Ishikawa (cell line): Measurements from ENCODE around the gene CDK6.

Experiments
- CEBPB ChIP-seq: IDR thresholded peaks from 2 replicates; pipeline ENCODE4 v1.6.1; 2012
- EGR1 ChIP-seq: IDR thresholded peaks from 2 replicates; pipeline ENCODE4 v1.6.1; 2012
- EP300 ChIP-seq: IDR thresholded peaks from 2 replicates; pipeline ENCODE4 v1.6.1; 2012; ENCODE audit warnings: borderline replicate concordance
- FOXM1 ChIP-seq: IDR thresholded peaks from 2 replicates; pipeline ENCODE4 v1.6.1; 2012; ENCODE audit warnings: low read depth, borderline replicate concordance
- RAD21 ChIP-seq: IDR thresholded peaks from 2 replicates; pipeline ENCODE4 v1.6.1; 2012; ENCODE audit warnings: low read depth
- TAF1 ChIP-seq: IDR thresholded peaks from 2 replicates; pipeline ENCODE4 v1.6.1; 2012; ENCODE audit warnings: low read depth, mild to moderate bottlenecking
- TCF12 ChIP-seq: IDR thresholded peaks from 2 replicates; pipeline ENCODE4 v1.6.1; 2012; ENCODE audit warnings: low read depth
- YY1 ChIP-seq: IDR thresholded peaks from 2 replicates; pipeline ENCODE4 v1.6.1; 2012; ENCODE audit warnings: low read depth
- ZBTB7A ChIP-seq: IDR thresholded peaks from 2 replicates; pipeline ENCODE4 v1.6.1; 2012; ENCODE audit warnings: low read depth
- TF ChIP-seq, protein P1 (sequence below): IDR thresholded peaks from 2 replicates; pipeline ENCODE4 v1.6.1; 2012
- TF ChIP-seq, protein P2 (sequence below): IDR thresholded peaks from 2 replicates; pipeline ENCODE4 v1.6.1; 2012; ENCODE audit warnings: low read depth, mild to moderate bottlenecking

DNA sequence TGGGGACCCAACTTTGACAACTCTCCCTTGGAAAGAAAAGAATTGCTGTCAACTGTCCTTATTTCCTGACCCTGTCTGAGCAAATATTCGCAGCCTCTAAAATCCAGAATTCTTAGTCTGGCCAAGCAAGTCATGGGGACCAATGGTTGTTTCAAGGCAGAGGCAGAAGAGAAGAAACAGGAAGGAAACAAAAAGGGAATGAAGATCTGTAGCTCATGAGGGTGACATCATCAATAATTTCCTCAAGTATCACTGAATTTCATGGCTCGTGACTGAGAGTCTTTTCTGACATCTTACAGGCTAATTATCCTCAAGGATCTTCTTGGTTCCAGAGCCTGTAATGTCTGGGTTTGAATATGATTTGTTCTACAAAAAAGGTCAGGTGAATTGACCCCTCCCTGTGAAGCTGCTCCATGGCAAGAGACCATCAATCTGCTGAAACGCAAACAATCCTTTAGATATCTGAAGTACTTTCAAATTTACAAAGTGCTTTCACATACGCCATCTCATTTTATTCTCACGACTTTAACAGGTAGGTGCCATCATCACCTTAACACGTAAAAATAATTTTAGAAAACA, 5.8 kb downstream of the CDK6 start:
- TF ChIP-seq TAF1 (no peak), RAD21 (no peak), CEBPB (no peak), EGR1 (no peak), TCF12 (no peak), EP300 (no peak), YY1 (no peak), ZBTB7A (no peak), FOXM1 (no peak)
- TF ChIP-seq, protein P1, sequence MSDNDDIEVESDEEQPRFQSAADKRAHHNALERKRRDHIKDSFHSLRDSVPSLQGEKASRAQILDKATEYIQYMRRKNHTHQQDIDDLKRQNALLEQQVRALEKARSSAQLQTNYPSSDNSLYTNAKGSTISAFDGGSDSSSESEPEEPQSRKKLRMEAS = no peak
- TF ChIP-seq, protein P2, sequence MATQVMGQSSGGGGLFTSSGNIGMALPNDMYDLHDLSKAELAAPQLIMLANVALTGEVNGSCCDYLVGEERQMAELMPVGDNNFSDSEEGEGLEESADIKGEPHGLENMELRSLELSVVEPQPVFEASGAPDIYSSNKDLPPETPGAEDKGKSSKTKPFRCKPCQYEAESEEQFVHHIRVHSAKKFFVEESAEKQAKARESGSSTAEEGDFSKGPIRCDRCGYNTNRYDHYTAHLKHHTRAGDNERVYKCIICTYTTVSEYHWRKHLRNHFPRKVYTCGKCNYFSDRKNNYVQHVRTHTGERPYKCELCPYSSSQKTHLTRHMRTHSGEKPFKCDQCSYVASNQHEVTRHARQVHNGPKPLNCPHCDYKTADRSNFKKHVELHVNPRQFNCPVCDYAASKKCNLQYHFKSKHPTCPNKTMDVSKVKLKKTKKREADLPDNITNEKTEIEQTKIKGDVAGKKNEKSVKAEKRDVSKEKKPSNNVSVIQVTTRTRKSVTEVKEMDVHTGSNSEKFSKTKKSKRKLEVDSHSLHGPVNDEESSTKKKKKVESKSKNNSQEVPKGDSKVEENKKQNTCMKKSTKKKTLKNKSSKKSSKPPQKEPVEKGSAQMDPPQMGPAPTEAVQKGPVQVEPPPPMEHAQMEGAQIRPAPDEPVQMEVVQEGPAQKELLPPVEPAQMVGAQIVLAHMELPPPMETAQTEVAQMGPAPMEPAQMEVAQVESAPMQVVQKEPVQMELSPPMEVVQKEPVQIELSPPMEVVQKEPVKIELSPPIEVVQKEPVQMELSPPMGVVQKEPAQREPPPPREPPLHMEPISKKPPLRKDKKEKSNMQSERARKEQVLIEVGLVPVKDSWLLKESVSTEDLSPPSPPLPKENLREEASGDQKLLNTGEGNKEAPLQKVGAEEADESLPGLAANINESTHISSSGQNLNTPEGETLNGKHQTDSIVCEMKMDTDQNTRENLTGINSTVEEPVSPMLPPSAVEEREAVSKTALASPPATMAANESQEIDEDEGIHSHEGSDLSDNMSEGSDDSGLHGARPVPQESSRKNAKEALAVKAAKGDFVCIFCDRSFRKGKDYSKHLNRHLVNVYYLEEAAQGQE = no peak
